ENCODE results near the gene TEN1. TPM values are rescaled to one million over a fixed set of nuclear protein-coding genes. Genes with fewer than 3 reads are reported as not detected.

TEN1 gene
- total and polyA plus RNA-seq, 2 of the 4 experiments (the other 2 are of a cell fraction): 14.7 to 17.9 TPM

DNA sequence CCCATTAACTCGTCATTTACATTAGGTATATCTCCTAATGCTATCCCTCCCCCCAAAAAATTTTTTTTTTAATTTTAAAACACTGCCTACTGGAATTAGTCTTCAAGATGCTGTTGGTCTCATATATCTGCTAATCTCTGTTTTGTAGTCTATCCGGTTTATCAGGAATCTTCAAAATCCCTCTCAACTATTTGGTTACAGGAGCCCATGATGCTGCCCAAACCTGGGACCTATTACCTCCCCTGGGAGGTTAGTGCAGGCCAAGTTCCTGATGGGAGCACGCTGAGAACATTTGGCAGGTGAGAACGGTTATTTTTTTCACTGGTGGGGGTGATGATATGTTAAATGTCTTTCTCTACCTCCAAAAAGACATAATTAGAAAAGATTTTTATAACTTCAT lies 6.9 kb downstream of the TEN1 start:
- no TSS peak for BruUV-seq (replicated peaks)
- Histone ChIP-seq H4K20me1 (ENCODE audit: insufficient read depth, low read length) (no peaks in the 10 kb centered on the region), H3K9ac (ENCODE audit: low read depth, low read length) (no peak overlapping the region), H4K8ac (ENCODE audit: low read depth in 2 of 2, low read length in 2 of 2) (no peak overlapping the region), H2AK5ac (ENCODE audit: low read depth, low read length) (no peak overlapping the region), H3K27me3 (ENCODE audit: control insufficient read depth, insufficient read depth, low read length) (no peaks in the 10 kb centered on the region), H3K4me3 (ENCODE audit: insufficient read depth, low read depth, low read length) (no peak overlapping the region), H2BK120ac (ENCODE audit: low read depth, low read length) (no peak overlapping the region), H3K9me3 (ENCODE audit: control insufficient read depth, insufficient read depth, low read length) (no peaks in the 10 kb centered on the region), H3K23ac (ENCODE audit: low read depth, low read length) (no peak overlapping the region), H2BK15ac (ENCODE audit: low read depth, low read length) (no peak overlapping the region), H3K27ac (ENCODE audit: insufficient read depth, low read length) (no peak overlapping the region), H3K56ac (ENCODE audit: extremely low read depth, insufficient read depth, low read length) (no peak overlapping the region), H4K91ac (ENCODE audit: insufficient read depth, low read depth, low read length) (no peak overlapping the region), H3K4ac (ENCODE audit: low read depth, low read length) (no peak overlapping the region), H2BK5ac (ENCODE audit: low read depth, low read length, poor library complexity, severe bottlenecking) (no peak overlapping the region), H3K4me2 (ENCODE audit: low read depth, low read length) (no peak overlapping the region), H3K18ac (ENCODE audit: low read depth, low read length) (no peak overlapping the region), H2BK20ac (ENCODE audit: low read depth, low read length) (no peak overlapping the region), H3K4me1 (ENCODE audit: control insufficient read depth, insufficient read depth, low read length) (peaks cover 5% of the 10 kb centered on the region; the same call in 1 of the 2 replicates), H2AK9ac (replicated peaks; ENCODE audit: low read depth, low read length, poor library complexity) (no peak overlapping the region), H3K36me3 (ENCODE audit: control insufficient read depth, insufficient read depth, low read length) (peaks cover 6% of the 10 kb centered on the region; the same call in 1 of the 2 replicates), H2AFZ (replicated peaks; ENCODE audit: low read length, poor library complexity) (no peak overlapping the region), H3K79me1 (ENCODE audit: low read depth in 1 of 2, low read length in 2 of 2) (peaks cover 19 to 38% of the 10 kb centered on the region in 2 experiments), H3K14ac (replicated peaks; ENCODE audit: low read depth, low read length) (no peak overlapping the region), H3K9me1 (ENCODE audit: insufficient read depth, low read length) (peaks cover 22% of the 10 kb centered on the region), H4K5ac (ENCODE audit: low read depth, low read length) (no peak overlapping the region)
- intact Hi-C loops (cut with micrococcal nuclease) (no loop called here), in situ Hi-C loops (cut with MboI; ENCODE audit: low sequenced_read_pairs) (no loop called here), dilution Hi-C loops (cut with HindIII; ENCODE audit: low sequenced_read_pairs, unreplicated experiment) (no loop called here)
- no peak for ATAC-seq (ENCODE audit: low read depth)
- CTCF ChIA-PET: no interaction called here
- WGBS, 2 experiments (ENCODE audit: extremely low coverage in 2 of 2, insufficient read length in 1 of 2): no CpG with 5 or more reads among the region's 4 CpGs
- no peak for TF ChIP-seq NFE2L2 (IDR thresholded peaks at IDR 0.05; ENCODE audit: low read depth, low read length)
- no peak for TF ChIP-seq RCOR1 (IDR thresholded peaks at IDR 0.05; ENCODE audit: insufficient replicate concordance, low read length)
- TF ChIP-seq, protein P1, sequence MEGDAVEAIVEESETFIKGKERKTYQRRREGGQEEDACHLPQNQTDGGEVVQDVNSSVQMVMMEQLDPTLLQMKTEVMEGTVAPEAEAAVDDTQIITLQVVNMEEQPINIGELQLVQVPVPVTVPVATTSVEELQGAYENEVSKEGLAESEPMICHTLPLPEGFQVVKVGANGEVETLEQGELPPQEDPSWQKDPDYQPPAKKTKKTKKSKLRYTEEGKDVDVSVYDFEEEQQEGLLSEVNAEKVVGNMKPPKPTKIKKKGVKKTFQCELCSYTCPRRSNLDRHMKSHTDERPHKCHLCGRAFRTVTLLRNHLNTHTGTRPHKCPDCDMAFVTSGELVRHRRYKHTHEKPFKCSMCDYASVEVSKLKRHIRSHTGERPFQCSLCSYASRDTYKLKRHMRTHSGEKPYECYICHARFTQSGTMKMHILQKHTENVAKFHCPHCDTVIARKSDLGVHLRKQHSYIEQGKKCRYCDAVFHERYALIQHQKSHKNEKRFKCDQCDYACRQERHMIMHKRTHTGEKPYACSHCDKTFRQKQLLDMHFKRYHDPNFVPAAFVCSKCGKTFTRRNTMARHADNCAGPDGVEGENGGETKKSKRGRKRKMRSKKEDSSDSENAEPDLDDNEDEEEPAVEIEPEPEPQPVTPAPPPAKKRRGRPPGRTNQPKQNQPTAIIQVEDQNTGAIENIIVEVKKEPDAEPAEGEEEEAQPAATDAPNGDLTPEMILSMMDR (conservative IDR thresholded peaks at IDR 0.05; ENCODE audit: low read depth, low read length): no peak
- TF ChIP-seq CEBPB (IDR thresholded peaks at IDR 0.05; ENCODE audit: low read depth, low read length): no peak
- TF ChIP-seq, protein P2, sequence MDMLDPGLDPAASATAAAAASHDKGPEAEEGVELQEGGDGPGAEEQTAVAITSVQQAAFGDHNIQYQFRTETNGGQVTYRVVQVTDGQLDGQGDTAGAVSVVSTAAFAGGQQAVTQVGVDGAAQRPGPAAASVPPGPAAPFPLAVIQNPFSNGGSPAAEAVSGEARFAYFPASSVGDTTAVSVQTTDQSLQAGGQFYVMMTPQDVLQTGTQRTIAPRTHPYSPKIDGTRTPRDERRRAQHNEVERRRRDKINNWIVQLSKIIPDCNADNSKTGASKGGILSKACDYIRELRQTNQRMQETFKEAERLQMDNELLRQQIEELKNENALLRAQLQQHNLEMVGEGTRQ (IDR thresholded peaks at IDR 0.05; ENCODE audit: low read depth, low read length): no peak
- POLR2A ChIA-PET (ENCODE audit: unreplicated experiment): no interaction called here
- DNase-seq: no peak
